SKM-1 (cell line): ENCODE measurements around the gene PREB.

Source experiments
- DNase-seq: peaks from one replicate; lab custom pipeline; 2025; ENCODE audit not compliant: unreplicated experiment; lab: John Stamatoyannopoulos, UW

The PREB gene

GRCh38 chr2:27152796-27153464 is 18.5 kb upstream of the PREB start:
- DNase-seq = no peak

DNA sequence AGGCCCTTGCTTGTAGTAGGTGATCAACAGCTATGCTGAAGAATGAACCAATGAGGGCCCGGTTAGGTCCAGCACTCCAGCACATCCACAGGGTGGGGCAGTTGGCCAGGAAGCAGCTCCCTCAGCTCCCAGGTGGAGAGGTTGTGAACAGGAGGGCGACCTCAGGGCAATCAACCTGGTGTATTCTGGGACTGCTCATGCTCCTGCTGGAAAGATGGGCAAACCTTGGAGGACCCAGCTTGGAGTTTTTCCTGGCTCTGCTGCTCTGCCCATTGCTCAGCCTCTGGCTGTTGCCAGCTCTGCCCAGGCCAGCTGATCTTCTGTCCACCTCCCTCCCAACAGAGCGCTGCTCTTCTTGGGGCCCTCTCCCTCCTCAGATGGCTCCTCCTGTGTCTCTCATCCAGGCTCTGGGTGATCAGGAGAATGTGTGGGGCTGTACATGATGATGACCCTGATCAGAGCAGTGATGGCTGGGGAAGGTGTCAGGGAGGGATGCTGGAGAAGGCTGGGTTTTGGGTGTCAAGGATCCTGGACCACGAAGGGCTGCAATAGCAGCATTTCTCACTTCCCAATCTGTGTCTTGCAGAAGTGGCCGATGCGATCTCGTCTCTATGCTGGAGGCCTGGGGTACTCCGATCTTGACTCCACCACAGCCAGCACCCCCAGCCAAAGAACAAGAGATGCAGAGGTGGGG is 17.8 kb upstream of the PREB start:
- DNase-seq = no peak

DNA sequence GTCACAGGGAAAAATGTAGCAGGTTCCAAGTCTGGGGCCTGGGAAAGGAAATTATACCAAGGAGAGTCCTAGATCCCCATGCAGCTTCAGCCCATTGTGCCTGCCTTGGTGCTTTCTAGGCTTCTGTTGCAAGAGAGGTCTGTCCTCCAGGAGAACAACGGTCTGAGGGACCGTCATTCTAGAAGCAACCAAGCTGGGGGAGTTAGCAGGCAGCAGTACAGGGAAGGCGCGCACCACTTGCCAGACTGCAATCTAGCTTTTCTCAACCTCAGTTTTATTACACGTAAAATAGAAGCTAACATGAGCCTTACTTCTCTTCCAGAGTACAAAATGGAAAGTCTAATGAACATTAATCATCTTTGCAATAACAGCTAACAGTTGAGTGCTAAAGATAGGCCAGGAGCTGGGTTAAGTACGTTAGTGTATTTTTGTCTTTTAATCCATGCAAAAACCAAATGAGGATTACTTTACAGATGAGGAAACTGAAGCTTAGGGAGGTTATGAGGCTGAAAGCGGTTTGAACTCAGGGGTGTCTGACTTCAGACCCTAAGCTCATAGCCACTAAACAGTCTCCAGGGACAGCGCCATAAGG is 16.3 kb upstream of the PREB start:
- DNase-seq = no peak

- no peak for DNase-seq
Observed at GRCh38 chr2:27149570-27150405, 15.4 kb upstream of the PREB start.

DNA sequence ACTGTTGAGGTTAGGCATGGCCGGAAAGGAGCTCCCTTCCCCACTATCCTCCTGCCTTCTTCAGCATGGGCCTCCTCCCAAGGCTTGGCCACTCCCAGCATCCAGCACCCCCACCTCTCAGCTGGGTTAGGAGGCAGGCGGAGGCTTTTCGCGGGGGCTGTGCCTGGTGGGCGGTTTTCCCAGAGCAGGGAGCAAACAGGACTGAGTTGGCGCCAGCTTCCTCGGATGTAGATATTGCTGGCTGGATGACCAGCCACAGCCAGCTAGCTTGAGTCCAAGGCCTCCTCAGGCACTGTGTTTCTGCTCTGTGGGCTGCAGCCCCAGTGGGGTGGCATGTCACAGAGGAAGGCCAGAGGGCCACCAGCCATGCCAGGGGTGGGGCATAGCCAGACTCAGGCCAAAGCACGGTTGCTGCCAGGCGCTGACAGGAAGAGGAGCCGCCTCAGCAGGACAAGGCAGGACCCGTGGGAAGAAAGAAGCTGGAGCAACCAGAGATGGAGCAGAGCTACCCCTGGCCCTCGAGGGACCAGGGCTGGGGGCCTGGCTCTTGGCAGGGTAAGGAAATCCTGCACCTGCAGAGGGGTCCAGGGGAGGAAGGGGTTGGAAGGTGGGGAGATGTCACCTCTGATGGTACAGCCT is 14.5 kb upstream of the PREB start, which contains the start of gene TCF23:
TSS of gene TCF23 (plus strand) at position 204 of the 639 bp plus-strand sequence. CDS start at position 334, 130 bp downstream.
- no peak for DNase-seq

DNA sequence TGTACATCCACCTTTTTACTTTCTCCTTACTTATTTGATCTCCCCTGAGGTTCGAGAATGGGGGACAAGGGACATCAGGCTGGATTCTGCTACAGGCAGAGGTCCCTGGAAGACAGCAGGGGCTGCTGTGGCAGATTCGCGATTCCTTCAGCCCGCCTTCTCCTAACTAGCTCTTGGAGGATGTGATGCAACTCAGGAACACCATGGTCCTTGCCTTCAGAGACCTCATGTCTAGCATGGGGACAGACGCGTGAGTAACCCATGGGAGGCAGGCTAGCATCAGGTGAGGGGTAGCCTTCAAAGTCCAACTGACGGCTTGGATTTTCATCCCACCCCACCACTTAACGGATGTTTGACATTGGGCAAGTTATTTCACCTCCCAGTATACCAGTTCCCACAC is 13.5 kb upstream of the PREB start:
- no peak for DNase-seq

GRCh38 chr2:27145682-27146081 is 11.2 kb upstream of the PREB start:
- DNase-seq = no peak

DNA sequence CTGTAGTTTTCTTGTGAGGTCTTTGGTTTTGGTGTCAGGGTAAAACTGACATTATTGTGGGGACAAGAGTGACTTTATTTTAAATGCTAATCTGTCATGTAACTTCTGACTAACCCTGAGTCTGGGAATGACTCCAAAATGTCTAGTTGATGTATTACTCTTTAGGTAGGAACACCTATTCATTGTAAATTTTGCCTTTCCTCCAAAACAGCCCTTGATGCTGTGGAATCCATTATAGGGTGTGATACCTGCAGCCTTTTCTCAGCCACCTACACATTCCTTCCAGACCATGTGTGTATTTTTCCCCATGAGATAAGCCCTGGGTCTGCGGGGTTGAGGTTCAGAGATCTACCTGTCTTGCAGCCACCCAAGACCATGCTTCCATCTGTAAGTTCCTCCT is 8.8 kb upstream of the PREB start:
- DNase-seq = no peak

DNA sequence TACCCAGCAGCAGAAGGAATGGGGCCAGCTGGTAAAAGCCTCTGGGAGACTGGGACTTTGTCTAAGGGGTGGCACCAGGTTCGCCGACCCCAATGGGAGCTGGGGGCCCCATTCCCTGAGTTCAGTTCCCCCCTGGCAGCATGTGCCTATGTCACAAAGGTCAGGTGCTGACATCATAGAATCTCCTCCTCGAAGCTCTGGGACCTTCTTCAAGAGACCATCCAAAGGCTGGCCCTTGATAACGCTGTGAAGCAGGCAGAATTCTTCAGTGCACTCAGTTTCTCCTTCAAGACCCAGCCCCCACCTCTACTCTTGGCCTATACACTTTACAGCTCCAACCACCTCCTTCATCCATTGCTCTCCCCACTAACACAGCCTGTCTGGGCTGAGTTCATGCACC is 4.9 kb upstream of the PREB start, which contains the start of gene PRR30:
TSS of gene PRR30 (minus strand) at position 101 of the 400 bp plus-strand sequence. CDS start 1,081 bp downstream, outside the sequence.
- no peak for DNase-seq

DNA sequence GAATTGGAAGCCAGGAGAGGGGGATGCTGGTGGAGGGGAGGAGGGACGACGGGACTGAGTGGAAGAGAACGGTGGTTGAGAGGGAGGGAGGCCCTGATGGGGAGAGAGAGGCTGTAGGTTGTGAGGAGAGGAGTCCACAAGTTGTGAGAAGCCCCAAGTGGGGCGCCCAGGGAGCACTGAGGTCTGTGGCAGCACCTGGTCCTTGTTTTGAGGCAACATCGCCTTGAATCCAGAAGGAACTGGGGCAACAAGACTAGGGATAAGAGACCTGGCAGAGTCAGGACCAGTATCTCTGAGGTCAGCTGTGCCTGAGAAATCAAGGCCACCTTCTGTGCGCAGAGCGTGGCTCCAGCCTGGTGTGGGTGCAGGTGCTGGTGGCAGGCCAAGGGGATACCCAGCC is 3.7 kb upstream of the PREB start:
- no peak for DNase-seq

DNA sequence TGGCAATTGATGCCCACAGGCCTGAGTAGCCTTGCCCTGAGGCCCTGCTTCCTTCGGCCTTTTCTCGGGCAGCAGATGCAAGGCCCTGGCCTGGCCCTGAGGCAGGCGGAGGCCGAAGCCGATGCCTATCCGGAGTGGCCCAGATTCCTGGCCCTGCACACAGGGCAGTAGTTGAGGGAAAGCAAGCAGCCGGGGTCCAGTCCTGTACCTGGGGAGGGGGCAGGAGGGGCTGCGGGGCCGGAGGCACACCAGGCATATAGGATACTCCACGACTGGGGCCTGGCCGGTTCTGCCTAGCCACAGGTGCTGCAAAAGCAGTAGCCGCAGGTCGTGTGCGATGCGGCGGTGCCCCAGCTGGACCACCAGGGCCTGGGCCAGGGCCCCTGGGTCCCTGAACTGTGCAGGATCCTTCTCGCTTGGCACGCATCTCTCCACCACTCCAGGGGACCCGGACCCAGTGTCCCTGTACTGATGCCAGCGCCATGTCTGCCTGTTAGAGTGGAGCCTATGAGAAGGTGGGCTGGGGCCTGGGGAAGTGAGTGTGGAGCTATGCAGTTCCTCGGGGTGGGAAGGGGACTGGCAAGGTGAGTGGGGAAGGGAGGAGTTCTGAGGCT is 3.0 kb upstream of the PREB start:
- DNase-seq = no peak

- no peak for DNase-seq
Observed at GRCh38 chr2:27136751-27137150, 2.3 kb upstream of the PREB start.

- DNase-seq = no peak
Observed at GRCh38 chr2:27135478-27135955, 1.1 kb upstream of the PREB start.

GRCh38 chr2:27134781-27135477 is 493 bp upstream of the PREB start:
- no peak for DNase-seq

- no peak for DNase-seq
Observed at GRCh38 chr2:27133195-27133875, 1.1 kb downstream of the PREB start.

DNA sequence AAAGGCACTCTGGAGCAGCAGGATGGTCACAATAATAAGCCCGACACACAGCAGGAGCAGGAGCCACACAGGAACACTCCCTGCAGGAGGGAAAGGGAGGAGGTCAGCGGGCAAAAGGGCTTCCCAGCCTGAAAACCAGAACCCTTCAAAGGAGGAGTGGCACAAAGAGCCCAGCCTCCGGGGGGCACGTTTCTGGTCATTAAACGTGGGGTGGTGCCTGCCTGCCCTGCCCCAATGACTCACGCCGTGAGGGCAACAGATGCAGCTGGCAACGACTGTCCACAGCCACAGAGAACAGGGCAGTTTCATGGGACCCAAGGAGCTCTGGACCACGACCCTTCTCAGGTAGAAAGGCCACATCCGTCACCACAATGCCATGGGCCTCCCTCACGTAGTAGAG is 3.0 kb downstream of the PREB start:
- no peak for DNase-seq

DNA sequence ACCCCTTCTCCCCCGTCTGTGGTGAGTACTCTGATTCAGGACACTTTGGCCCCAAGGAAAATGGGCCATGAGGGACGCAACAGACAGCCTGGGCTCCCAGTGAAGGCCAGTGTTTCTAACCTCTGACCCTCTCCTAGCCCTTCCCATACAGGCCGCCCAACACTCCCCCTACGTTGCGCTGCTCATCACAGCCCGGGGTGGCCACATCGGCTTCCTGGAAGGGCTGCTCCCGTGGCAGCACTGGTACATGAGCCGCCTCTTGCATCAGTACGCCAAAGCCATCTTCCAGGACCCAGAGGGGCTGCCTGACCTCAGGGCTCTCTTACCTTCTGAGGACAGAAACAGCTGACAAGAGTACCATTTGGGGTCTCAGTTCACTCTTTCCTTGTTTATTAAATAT is 4.0 kb downstream of the PREB start:
- DNase-seq = no peak

- no peak for DNase-seq
Observed at GRCh38 chr2:27128668-27129571, 5.5 kb downstream of the PREB start.
